MM.1S (cell line): Measurements from ENCODE around the gene TBC1D2.

Experiments
- DNase-seq: peaks from one replicate; pipeline ENCODE4 v3.0.0-alpha.2; 2015
- H2AFZ ChIP-seq: fragments of 300-600 bp; sonication (generic); 2 replicates; pipeline ENCODE4 v1.6.0; 2016; ENCODE audit warnings: antibody characterized with exemption, low read length
- H3F3A ChIP-seq: fragments of 300-600 bp; sonication (generic); 2 replicates; pipeline ENCODE4 v1.6.1; 2016; ENCODE audit warnings: mild to moderate bottlenecking, antibody characterized with exemption, low read length, moderate library complexity, mixed read lengths; ENCODE audit not compliant: insufficient read depth
- H3K27ac ChIP-seq: fragments of 300-600 bp; sonication (generic); 2 replicates; pipeline ENCODE4 v1.5.1; 2016; ENCODE audit warnings: mild to moderate bottlenecking, low read length
- H3K27me3 ChIP-seq: fragments of 300-600 bp; sonication (generic); replicated peaks from 2 replicates; pipeline ENCODE4 v1.6.0; 2016; ENCODE audit warnings: low read length; ENCODE audit not compliant: insufficient read depth
- H3K36me3 ChIP-seq: fragments of 300-600 bp; sonication (generic); replicated peaks from 2 replicates; pipeline ENCODE4 v1.6.1; 2016; ENCODE audit warnings: mild to moderate bottlenecking, low read length, mixed read lengths; ENCODE audit not compliant: insufficient read depth
- H3K4me1 ChIP-seq: fragments of 300-600 bp; sonication (generic); 2 replicates; pipeline ENCODE4 v1.6.1; 2016; ENCODE audit warnings: low read length, mixed read lengths
- H3K4me2 ChIP-seq: fragments of 300-600 bp; sonication (generic); 2 replicates; pipeline ENCODE4 v1.6.0; 2016; ENCODE audit warnings: low read depth, low read length
- H3K4me3 ChIP-seq: fragments of 300-600 bp; sonication (generic); 2 replicates; pipeline ENCODE4 v1.5.1; 2016; ENCODE audit warnings: low read length, mixed read lengths
- H3K79me2 ChIP-seq: fragments of 300-600 bp; sonication (generic); 2 replicates; pipeline ENCODE4 v1.6.1; 2016; ENCODE audit warnings: mixed run types, low read length, mixed read lengths
- H3K9ac ChIP-seq: fragments of 300-600 bp; sonication (generic); 2 replicates; pipeline ENCODE4 v1.6.1; 2016; ENCODE audit warnings: low read length, mixed read lengths
- H3K9me2 ChIP-seq: fragments of 300-600 bp; sonication (generic); replicated peaks from 2 replicates; pipeline ENCODE4 v1.6.1; 2016; ENCODE audit warnings: mild to moderate bottlenecking, low read length, mixed read lengths; ENCODE audit not compliant: insufficient read depth
- H3K9me3 ChIP-seq: fragments of 300-600 bp; sonication (generic); replicated peaks from 2 replicates; pipeline ENCODE4 v1.6.1; 2016; ENCODE audit warnings: mild to moderate bottlenecking, low read length, mixed read lengths; ENCODE audit not compliant: insufficient read depth
- H4K20me1 ChIP-seq: fragments of 300-600 bp; sonication (generic); 2 replicates; pipeline ENCODE4 v1.6.1; 2016; ENCODE audit warnings: mild to moderate bottlenecking, low read length, moderate library complexity, mixed read lengths; ENCODE audit not compliant: insufficient read depth
- EZH2 ChIP-seq: fragments of 300-600 bp; sonication (generic); optimal IDR thresholded peaks from 2 replicates; pipeline ENCODE3; 2017; ENCODE audit warnings: low read depth, mild to moderate bottlenecking, antibody characterized with exemption, low read length, mixed read lengths
- EZH2phosphoT487 ChIP-seq: fragments of 300-600 bp; sonication (generic); IDR thresholded peaks from 2 replicates; pipeline ENCODE4 v1.6.1; 2018; ENCODE audit warnings: antibody characterized with exemption, low read length
- TF ChIP-seq, protein P1 (sequence below): fragments of 300-600 bp; sonication (generic); IDR thresholded peaks from 2 replicates; pipeline ENCODE4 v1.5.1; 2016; ENCODE audit warnings: antibody characterized with exemption, low read length, mixed read lengths

The TBC1D2 gene

GRCh38 chr9:98206754-98207153 lies 48.7 kb downstream of the TBC1D2 start:
- no peak overlapping the region for H2AFZ ChIP-seq
- DNase-seq, result no peak
- H3K9ac ChIP-seq, result no peak overlapping the region
- H3K9me3 ChIP-seq, result no peaks in the 10 kb centered on the region
- no peaks in the 10 kb centered on the region for H4K20me1 ChIP-seq
- H3K4me2 ChIP-seq, result no peak overlapping the region
- H3K79me2 ChIP-seq, result no peaks in the 10 kb centered on the region
- TF ChIP-seq EZH2 (no peak), EZH2phosphoT487 (no peak)
- TF ChIP-seq, protein P1, sequence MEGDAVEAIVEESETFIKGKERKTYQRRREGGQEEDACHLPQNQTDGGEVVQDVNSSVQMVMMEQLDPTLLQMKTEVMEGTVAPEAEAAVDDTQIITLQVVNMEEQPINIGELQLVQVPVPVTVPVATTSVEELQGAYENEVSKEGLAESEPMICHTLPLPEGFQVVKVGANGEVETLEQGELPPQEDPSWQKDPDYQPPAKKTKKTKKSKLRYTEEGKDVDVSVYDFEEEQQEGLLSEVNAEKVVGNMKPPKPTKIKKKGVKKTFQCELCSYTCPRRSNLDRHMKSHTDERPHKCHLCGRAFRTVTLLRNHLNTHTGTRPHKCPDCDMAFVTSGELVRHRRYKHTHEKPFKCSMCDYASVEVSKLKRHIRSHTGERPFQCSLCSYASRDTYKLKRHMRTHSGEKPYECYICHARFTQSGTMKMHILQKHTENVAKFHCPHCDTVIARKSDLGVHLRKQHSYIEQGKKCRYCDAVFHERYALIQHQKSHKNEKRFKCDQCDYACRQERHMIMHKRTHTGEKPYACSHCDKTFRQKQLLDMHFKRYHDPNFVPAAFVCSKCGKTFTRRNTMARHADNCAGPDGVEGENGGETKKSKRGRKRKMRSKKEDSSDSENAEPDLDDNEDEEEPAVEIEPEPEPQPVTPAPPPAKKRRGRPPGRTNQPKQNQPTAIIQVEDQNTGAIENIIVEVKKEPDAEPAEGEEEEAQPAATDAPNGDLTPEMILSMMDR, result no peak
- H3K27me3 ChIP-seq, result no peaks in the 10 kb centered on the region; the same call in 1 of the 2 replicates
- H3K4me1 ChIP-seq, result peaks cover 5% of the 10 kb centered on the region; the same call in 1 of the 2 replicates
- H3K4me3 ChIP-seq, result no peak overlapping the region
- no peak overlapping the region for H3K27ac ChIP-seq
- no peaks in the 10 kb centered on the region for H3K9me2 ChIP-seq
- H3F3A ChIP-seq, result no peaks in the 10 kb centered on the region
- H3K36me3 ChIP-seq, result no peaks in the 10 kb centered on the region

DNA sequence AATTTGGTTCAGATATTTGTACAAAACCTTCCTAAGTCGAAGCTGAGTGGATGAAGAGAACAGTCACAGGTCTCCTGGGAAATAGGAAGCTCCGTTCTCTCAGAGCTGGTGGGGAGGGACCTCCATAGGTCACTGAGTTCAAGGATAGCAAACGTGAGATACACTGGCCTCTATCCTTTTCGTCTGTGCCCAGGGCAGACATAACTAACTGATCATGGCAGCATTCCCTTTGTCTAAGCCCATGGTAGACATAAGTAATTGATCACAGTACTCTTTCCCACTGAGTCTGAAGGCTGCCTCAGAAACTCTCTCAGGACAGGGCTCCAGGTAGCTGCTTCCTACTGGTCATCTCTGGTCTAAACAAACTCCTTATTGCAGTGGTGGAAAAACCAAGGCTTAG lies 50.8 kb downstream of the TBC1D2 start:
- no peaks in the 10 kb centered on the region for H4K20me1 ChIP-seq
- H3K9me2 ChIP-seq, result no peaks in the 10 kb centered on the region
- no peak overlapping the region for H2AFZ ChIP-seq
- H3K4me1 ChIP-seq, result peaks cover 5% of the 10 kb centered on the region; the same call in 1 of the 2 replicates
- DNase-seq, result no peak
- H3K36me3 ChIP-seq, result no peaks in the 10 kb centered on the region
- H3K4me3 ChIP-seq, result no peak overlapping the region
- H3K4me2 ChIP-seq, result no peak overlapping the region
- no peaks in the 10 kb centered on the region; the same call in 1 of the 2 replicates for H3K27me3 ChIP-seq
- H3K27ac ChIP-seq, result no peak overlapping the region
- TF ChIP-seq EZH2 (no peak), EZH2phosphoT487 (no peak)
- TF ChIP-seq, protein P1, result no peak
- H3K9me3 ChIP-seq, result no peaks in the 10 kb centered on the region
- H3K79me2 ChIP-seq, result no peaks in the 10 kb centered on the region
- no peaks in the 10 kb centered on the region for H3F3A ChIP-seq
- no peak overlapping the region for H3K9ac ChIP-seq

- H3F3A ChIP-seq, result no peaks in the 10 kb centered on the region
- H3K27me3 ChIP-seq, result no peaks in the 10 kb centered on the region; the same call in 1 of the 2 replicates
- TF ChIP-seq EZH2 (no peak), EZH2phosphoT487 (no peak)
- TF ChIP-seq, protein P1, result no peak
- no peaks in the 10 kb centered on the region for H3K36me3 ChIP-seq
- DNase-seq, result no peak
- H3K27ac ChIP-seq, result no peak overlapping the region
- no peaks in the 10 kb centered on the region for H3K9me2 ChIP-seq
- peaks cover 5% of the 10 kb centered on the region; the same call in 1 of the 2 replicates for H3K4me1 ChIP-seq
- no peak overlapping the region for H3K4me3 ChIP-seq
- no peak overlapping the region for H2AFZ ChIP-seq
- no peak overlapping the region for H3K4me2 ChIP-seq
- H3K9me3 ChIP-seq, result no peaks in the 10 kb centered on the region
- H3K79me2 ChIP-seq, result no peaks in the 10 kb centered on the region
- H4K20me1 ChIP-seq, result no peaks in the 10 kb centered on the region
- H3K9ac ChIP-seq, result no peak overlapping the region
These were observed 52.3 kb downstream of the TBC1D2 start for GRCh38 chr9:98203153-98203552.
